ENCODE results near the gene ITGB8.

- TF ChIP-seq CREB5 (CRISPR knock-in tag; IDR thresholded peaks at IDR 0.05; ENCODE audit: low read depth): no peak
- no peak for TF ChIP-seq ZFP30 (CRISPR knock-in tag; IDR thresholded peaks at IDR 0.05)
- TF ChIP-seq ZNF70 (CRISPR knock-in tag; IDR thresholded peaks at IDR 0.05): no peak
- no peak for TF ChIP-seq TSHZ2 (CRISPR knock-in tag; IDR thresholded peaks at IDR 0.05)
- TF ChIP-seq ISL1 (CRISPR knock-in tag; IDR thresholded peaks at IDR 0.05): no peak
- no peak for TF ChIP-seq PPARA (CRISPR knock-in tag; IDR thresholded peaks at IDR 0.05; ENCODE audit: borderline replicate concordance)
- TF ChIP-seq BACH2 (CRISPR knock-in tag; IDR thresholded peaks at IDR 0.05; ENCODE audit: borderline replicate concordance): no peak
- no peak for TF ChIP-seq OSR1 (CRISPR knock-in tag; IDR thresholded peaks at IDR 0.05)
- no peak for TF ChIP-seq SNAI2 (CRISPR knock-in tag; IDR thresholded peaks at IDR 0.05)
- TF ChIP-seq ARNTL (CRISPR knock-in tag; IDR thresholded peaks at IDR 0.05; ENCODE audit: borderline replicate concordance, low read depth): no peak
These were observed 62.4 kb downstream of the ITGB8 start for GRCh38 chr7:20393021-20393610.
